Neuronal stem cell (in vitro differentiated cells): ENCODE measurements around the gene KRTAP1-1.

Experiments
- DNase-seq: peaks from one replicate; pipeline ENCODE4 v3.0.0-alpha.2; 2013; ENCODE audit warnings: low spot score
- H2AFZ ChIP-seq: one replicate; pipeline ENCODE4 v1.6.1; 2013; ENCODE audit warnings: mild to moderate bottlenecking, low read length, inconsistent platforms
- H2AK5ac ChIP-seq: 2 replicates; pipeline ENCODE4 v1.6.1; 2013; ENCODE audit warnings: low read depth, mild to moderate bottlenecking, inconsistent platforms, low read length, moderate library complexity, mixed read lengths
- H2BK120ac ChIP-seq: 2 replicates; pipeline ENCODE4 v1.6.1; 2013; ENCODE audit warnings: low read depth, mild to moderate bottlenecking, inconsistent platforms, low read length, moderate library complexity, mixed read lengths
- H2BK12ac ChIP-seq: one replicate; pipeline ENCODE4 v1.6.1; 2013; ENCODE audit warnings: low read length, inconsistent platforms
- H2BK15ac ChIP-seq: 2 replicates; pipeline ENCODE4 v1.6.1; 2013; ENCODE audit warnings: mild to moderate bottlenecking, low read length, inconsistent platforms, mixed read lengths
- H2BK5ac ChIP-seq: one replicate; pipeline ENCODE4 v1.6.1; 2013; ENCODE audit warnings: inconsistent platforms, mild to moderate bottlenecking, low read length, moderate library complexity
- H3K14ac ChIP-seq: one replicate; pipeline ENCODE4 v1.6.1; 2013; ENCODE audit warnings: low read length, inconsistent platforms
- H3K18ac ChIP-seq: 2 replicates; pipeline ENCODE4 v1.6.1; 2013; ENCODE audit warnings: low read length, inconsistent platforms
- H3K23ac ChIP-seq: 2 replicates; pipeline ENCODE4 v1.6.1; 2013; ENCODE audit warnings: low read depth, mild to moderate bottlenecking, mixed read lengths, low read length, inconsistent platforms; ENCODE audit not compliant: poor library complexity
- H3K27ac ChIP-seq: replicated peaks from 3 replicates; pipeline ENCODE4 v1.5.1; 2013; ENCODE audit warnings: low read length, inconsistent platforms
- H3K27me3 ChIP-seq, 3 experiments: 2 replicates each; pipeline ENCODE4 v1.6.1; 2013; ENCODE audit warnings: low read length in 3 of 3, mild to moderate bottlenecking in 2 of 3, inconsistent platforms in 1 of 3, low read depth in 1 of 3, mixed read lengths in 1 of 3, moderate library complexity in 1 of 3; ENCODE audit not compliant: control insufficient read depth in 3 of 3, insufficient read depth in 3 of 3
- H3K36me3 ChIP-seq, 2 donors: replicated peaks in 1 of 2; 2 replicates each; pipeline ENCODE4 v1.6.1; 2013; ENCODE audit warnings: low read length in 2 of 2; ENCODE audit not compliant: control insufficient read depth in 2 of 2, insufficient read depth in 2 of 2
- H3K4ac ChIP-seq: 2 replicates; pipeline ENCODE4 v1.6.1; 2013; ENCODE audit warnings: inconsistent platforms, mild to moderate bottlenecking, low read length, moderate library complexity
- H3K4me1 ChIP-seq, 2 donors: 1 replicate in 1 of 2; 2 replicates in 1 of 2; pipeline ENCODE4 v1.6.1; 2013; ENCODE audit warnings: low read length in 2 of 2, low read depth in 1 of 2; ENCODE audit not compliant: control insufficient read depth in 2 of 2, insufficient read depth in 1 of 2
- H3K4me2 ChIP-seq: one replicate; pipeline ENCODE4 v1.6.1; 2013; ENCODE audit warnings: mild to moderate bottlenecking, low read length, inconsistent platforms; ENCODE audit not compliant: insufficient read depth, poor library complexity, severe bottlenecking
- H3K4me3 ChIP-seq, 2 donors: 2 replicates each; pipeline ENCODE4 v1.5.1; 2013; ENCODE audit warnings: low read length in 2 of 2, mild to moderate bottlenecking in 2 of 2, inconsistent platforms in 1 of 2, moderate library complexity in 1 of 2
- H3K79me1 ChIP-seq: one replicate; pipeline ENCODE4 v1.6.1; 2013; ENCODE audit warnings: low read depth, mild to moderate bottlenecking, inconsistent platforms, low read length, moderate library complexity
- H3K9ac ChIP-seq: one replicate; pipeline ENCODE4 v1.6.1; 2013; ENCODE audit warnings: mild to moderate bottlenecking, low read depth, low read length, inconsistent platforms; ENCODE audit not compliant: poor library complexity
- H3K9me3 ChIP-seq, 2 donors: replicated peaks in 1 of 2; 2 replicates each; pipeline versions ENCODE3 to v1.6.1; 2013; ENCODE audit warnings: low read length in 2 of 2, mild to moderate bottlenecking in 2 of 2, inconsistent platforms in 1 of 2, low read depth in 1 of 2, mixed read lengths in 1 of 2, moderate library complexity in 1 of 2; ENCODE audit not compliant: control insufficient read depth in 2 of 2, insufficient read depth in 1 of 2
- H4K8ac ChIP-seq: one replicate; pipeline ENCODE4 v1.6.1; 2013; ENCODE audit warnings: low read depth, mild to moderate bottlenecking, inconsistent platforms, low read length, moderate library complexity
- H4K91ac ChIP-seq: one replicate; pipeline ENCODE4 v1.6.1; 2013; ENCODE audit warnings: low read length, low read depth, mild to moderate bottlenecking, inconsistent platforms; ENCODE audit not compliant: poor library complexity
- WGBS, 2 donors: extraction: QIAGEN DNeasy Blood & Tissue Kit; methylation state at CpG; one replicate each; pipeline ENCODE4 v1.1.7; 2013; ENCODE audit warnings: missing lambda C conversion rate in 2 of 2, mixed read lengths in 1 of 2; ENCODE audit not compliant: insufficient read length in 2 of 2, insufficient replicate concordance in 1 of 2; ENCODE audit errors: extremely low coverage in 2 of 2; 5-methylcytosine and 5-hydroxymethylcytosine counted together

Gene KRTAP1-1

GRCh38 chr17:41071606-41072360 lies 30.5 kb upstream of the KRTAP1-1 start:
- Histone ChIP-seq H4K91ac (no peak overlapping the region), H2AK5ac (peak overlapping the region; percentile 38), H3K4me1 (no peaks in the 10 kb centered on the region), H2BK120ac (no peak overlapping the region), H3K4me3 (peak overlapping the region in 1 of 2 donors; percentile 27), H2BK12ac (no peak overlapping the region), H3K79me1 (no peaks in the 10 kb centered on the region), H3K9ac (no peak overlapping the region), H2AFZ (no peak overlapping the region), H3K18ac (peak overlapping the region; percentile 32), H3K27me3 (no peaks in the 10 kb centered on the region), H2BK15ac (no peak overlapping the region), H3K9me3 (no peaks in the 10 kb centered on the region), H2BK5ac (no peak overlapping the region), H3K14ac (no peak overlapping the region), H3K4ac (no peak overlapping the region), H3K27ac (no peak overlapping the region), H3K36me3 (no peaks in the 10 kb centered on the region), H3K23ac (no peak overlapping the region), H4K8ac (peak overlapping the region; percentile 52), H3K4me2 (no peak overlapping the region)
- DNase-seq: no peak
- WGBS, 2 donors: no CpG with 5 or more reads among the region's 5 CpGs

GRCh38 chr17:41069031-41069430 lies 27.8 kb upstream of the KRTAP1-1 start:
- H3K79me1 ChIP-seq: no peaks in the 10 kb centered on the region
- no peak overlapping the region for H2BK120ac ChIP-seq
- no peak for DNase-seq
- no peak overlapping the region for H2BK15ac ChIP-seq
- WGBS, 2 donors: no CpG with 5 or more reads among the region's 3 CpGs
- no peaks in the 10 kb centered on the region for H3K27me3 ChIP-seq
- H3K23ac ChIP-seq: no peak overlapping the region
- H3K4ac ChIP-seq: no peak overlapping the region
- H3K27ac ChIP-seq: no peak overlapping the region
- H2AK5ac ChIP-seq: no peak overlapping the region
- no peaks in the 10 kb centered on the region for H3K4me1 ChIP-seq
- H4K91ac ChIP-seq: no peak overlapping the region
- H3K9me3 ChIP-seq: no peaks in the 10 kb centered on the region
- no peak overlapping the region for H2BK12ac ChIP-seq
- no peak overlapping the region for H3K18ac ChIP-seq
- H2AFZ ChIP-seq: no peak overlapping the region
- no peak overlapping the region for H3K4me2 ChIP-seq
- H4K8ac ChIP-seq: no peak overlapping the region
- no peak overlapping the region for H3K9ac ChIP-seq
- no peaks in the 10 kb centered on the region for H3K36me3 ChIP-seq
- H3K14ac ChIP-seq: no peak overlapping the region
- no peak overlapping the region for H3K4me3 ChIP-seq
- no peak overlapping the region for H2BK5ac ChIP-seq

GRCh38 chr17:41067281-41067680 lies 26.0 kb upstream of the KRTAP1-1 start:
- Histone ChIP-seq H3K18ac (no peak overlapping the region), H4K8ac (no peak overlapping the region), H3K27me3 (no peaks in the 10 kb centered on the region), H3K9me3 (no peaks in the 10 kb centered on the region), H3K4me1 (no peaks in the 10 kb centered on the region), H2BK120ac (no peak overlapping the region), H3K9ac (no peak overlapping the region), H3K79me1 (no peaks in the 10 kb centered on the region), H3K36me3 (no peaks in the 10 kb centered on the region), H2AFZ (no peak overlapping the region), H3K4me2 (no peak overlapping the region), H2BK5ac (no peak overlapping the region), H2BK12ac (no peak overlapping the region), H2AK5ac (no peak overlapping the region), H3K4ac (no peak overlapping the region), H3K27ac (no peak overlapping the region), H2BK15ac (no peak overlapping the region), H3K14ac (no peak overlapping the region), H3K4me3 (no peak overlapping the region), H3K23ac (no peak overlapping the region), H4K91ac (no peak overlapping the region)
- DNase-seq: no peak

DNA sequence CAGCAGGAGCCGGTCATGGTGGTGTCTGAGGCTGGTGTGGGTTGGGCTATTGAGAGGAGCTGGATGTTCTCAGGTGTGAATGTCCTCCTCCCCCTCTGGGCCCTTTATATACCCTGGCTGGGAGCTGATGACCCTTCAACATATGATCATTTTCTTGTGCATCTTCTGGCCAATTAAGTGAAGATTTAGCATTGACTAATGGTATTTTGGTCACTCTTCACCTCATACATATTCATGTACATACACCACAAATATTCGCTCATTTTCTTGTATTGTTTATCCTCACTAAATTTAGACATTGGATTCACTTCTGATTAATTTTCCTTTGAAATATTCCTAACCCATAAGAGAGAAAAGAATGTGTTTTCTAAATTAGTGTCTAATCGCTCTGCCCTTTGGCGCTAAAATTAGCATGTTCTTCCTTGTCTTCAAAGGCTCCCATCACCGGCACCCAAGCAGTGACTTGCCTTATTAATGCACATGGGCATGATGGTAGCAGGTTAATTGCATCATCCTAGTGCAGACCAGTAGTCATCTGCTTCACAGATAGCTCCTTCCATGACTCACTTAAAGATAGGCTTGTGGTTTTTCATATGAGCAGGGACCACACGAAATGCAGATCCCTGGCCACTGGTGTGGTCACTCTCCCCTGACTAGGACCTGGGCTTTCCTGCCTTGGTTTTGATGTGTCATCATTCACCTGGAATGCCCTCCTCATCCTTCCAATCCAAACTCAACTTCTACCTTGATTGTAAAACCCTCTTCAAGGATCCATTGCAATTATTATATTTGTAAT lies 24.8 kb upstream of the KRTAP1-1 start, which contains the start of gene KRTAP2-4:
Gene KRTAP2-4, minus strand, starts transcription at position 51 of the 796 bp plus-strand sequence. Its CDS starts 34 bp downstream, at position 17.
- H3K27me3 ChIP-seq: no peaks in the 10 kb centered on the region
- no peak within 1 kb of the TSS for H3K27ac ChIP-seq
- no peak within 1 kb of the TSS for H3K9ac ChIP-seq
- no peak within 1 kb of the TSS for H3K23ac ChIP-seq
- H2AFZ ChIP-seq: no peak within 1 kb of the TSS
- no peak within 1 kb of the TSS for H3K4ac ChIP-seq
- H3K14ac ChIP-seq: no peak within 1 kb of the TSS
- no peak within 1 kb of the TSS for H3K4me3 ChIP-seq
- no peaks in the 10 kb centered on the region for H3K9me3 ChIP-seq
- no peaks in the 10 kb centered on the region for H3K79me1 ChIP-seq
- no peaks in the 10 kb centered on the region for H3K4me1 ChIP-seq
- H4K8ac ChIP-seq: no peak within 1 kb of the TSS
- no peak within 1 kb of the TSS for H3K18ac ChIP-seq
- no peak within 1 kb of the TSS for H4K91ac ChIP-seq
- no peak within 1 kb of the TSS for H2BK12ac ChIP-seq
- H3K36me3 ChIP-seq: no peaks in the 10 kb centered on the region
- no peak within 1 kb of the TSS for H3K4me2 ChIP-seq
- WGBS, 2 donors: no CpG with 5 or more reads among the region's 6 CpGs
- H2AK5ac ChIP-seq: no peak within 1 kb of the TSS
- no peak for DNase-seq
- H2BK15ac ChIP-seq: no peak within 1 kb of the TSS
- H2BK5ac ChIP-seq: no peak within 1 kb of the TSS
- H2BK120ac ChIP-seq: no peak within 1 kb of the TSS
